Ovary (tissue), 3 donors: ENCODE measurements around the gene DLAT.

Source experiments
- CTCF ChIP-seq, 3 donors: fragments of 450-650 bp in 2 of 3; fragments of 200-600 bp in 1 of 3; IDR thresholded peaks; one replicate each; pipeline versions ENCODE4 v1.5.1 to v1.8.0; 2016 to 2022; ENCODE audit warnings: antibody characterized with exemption in 3 of 3, mild to moderate bottlenecking in 1 of 3
- EP300 ChIP-seq: sonication (generic); formaldehyde crosslinking; IDR thresholded peaks from one replicate; pipeline ENCODE4 v1.6.1; 2017; ENCODE audit warnings: antibody characterized with exemption
- donor health status: DM: no; HTN: no; CAD: no.

GRCh38 chr11:111983187-111983986, 41.8 kb upstream of the DLAT start:
- TF ChIP-seq CTCF (IDR thresholded peaks at IDR 0.05) (no peak), EP300 (no peak)
